Measurements from ENCODE around the gene MTSS2. TPM values are rescaled to one million over a fixed set of nuclear protein-coding genes. Genes with fewer than 3 reads are reported as not detected.
"Not testable (repeated sequence)": the region's sequence is repeated elsewhere in the genome, so short reads cannot be mapped to it uniquely, and the experiment has no call there.

Gene MTSS2
- total RNA-seq, 1 experiment from 2014 or later: 13.9 TPM

DNA sequence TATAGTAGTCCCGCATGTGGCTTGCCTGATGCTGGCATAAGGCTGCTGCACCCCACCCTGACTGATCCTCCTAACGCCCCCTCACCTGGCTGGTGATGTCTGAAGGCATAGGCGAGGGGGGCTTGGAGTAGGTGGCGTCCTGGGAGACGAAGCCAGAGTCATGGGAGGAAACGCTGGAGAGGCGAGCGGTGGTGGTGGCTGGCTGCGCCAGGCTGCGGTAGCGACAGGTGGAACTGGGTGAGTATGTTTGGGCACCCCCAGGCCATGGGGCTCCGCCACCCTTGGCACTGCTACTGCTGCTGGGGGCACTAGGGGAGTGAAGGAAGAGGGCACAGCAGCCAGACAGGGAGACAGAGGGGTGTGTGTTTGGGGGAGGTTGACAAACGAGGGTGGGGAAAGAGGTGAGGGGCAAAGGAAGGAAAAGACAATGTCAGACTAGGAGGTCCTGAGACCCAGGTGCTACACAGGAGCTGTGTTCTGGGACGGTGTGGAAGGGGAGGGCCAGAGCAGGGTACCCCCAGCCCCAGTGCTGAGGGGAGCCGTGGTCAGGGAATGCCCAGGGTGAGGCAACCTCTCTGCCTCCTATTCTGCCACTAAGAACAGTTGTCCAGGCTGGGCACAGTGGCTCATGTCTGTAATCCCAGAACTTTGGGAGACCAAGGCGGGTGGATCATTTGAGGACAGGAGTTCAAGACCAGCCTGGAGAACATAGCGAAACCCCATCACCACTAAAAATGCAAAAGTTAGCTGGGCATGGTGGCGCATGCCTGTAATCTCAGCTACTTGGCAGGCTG, 11.4 kb downstream of the MTSS2 start:
- DNase-seq (ENCODE audit: low spot score): no peak

DNA sequence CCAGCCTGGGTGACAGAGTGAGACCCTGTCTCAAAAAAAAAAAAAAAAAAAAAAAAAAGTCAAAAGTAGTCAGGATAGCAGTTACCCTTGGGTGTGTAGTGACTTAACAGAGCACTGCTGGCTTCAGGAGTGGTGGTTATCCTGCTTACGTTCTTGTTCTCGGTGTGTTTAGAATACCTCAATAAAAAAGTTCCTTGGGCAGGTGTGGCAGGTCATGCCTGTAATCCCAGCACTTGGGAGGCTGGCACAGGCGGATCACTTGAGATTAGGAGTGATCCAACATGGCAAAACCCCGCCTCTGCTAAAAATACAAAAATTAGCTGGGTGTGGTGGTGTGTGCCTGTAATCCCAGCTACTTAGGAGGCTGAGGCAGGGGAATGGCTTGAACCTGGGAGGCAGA, 14.9 kb downstream of the MTSS2 start:
- not testable (repeated sequence) for DNase-seq (ENCODE audit: low spot score)

DNA sequence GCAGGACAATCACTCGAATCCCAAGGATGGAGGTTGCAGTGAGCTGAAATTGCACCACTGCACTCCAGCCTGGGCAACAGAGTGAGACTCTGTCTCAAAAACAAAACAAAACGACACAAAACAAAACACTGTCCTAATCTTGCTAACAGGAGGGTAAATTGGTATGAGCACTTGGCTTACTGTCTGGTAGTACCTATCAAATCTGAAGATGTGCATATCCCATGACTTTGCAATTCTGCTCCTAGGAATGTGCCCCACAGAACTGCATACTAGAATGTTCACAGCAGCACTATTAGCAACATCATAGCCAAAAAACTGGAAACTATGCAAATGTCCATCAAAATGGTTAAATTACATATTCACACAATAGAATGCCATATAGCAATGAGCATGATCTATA, 15.7 kb downstream of the MTSS2 start:
- no peak for DNase-seq (ENCODE audit: low spot score)

DNA sequence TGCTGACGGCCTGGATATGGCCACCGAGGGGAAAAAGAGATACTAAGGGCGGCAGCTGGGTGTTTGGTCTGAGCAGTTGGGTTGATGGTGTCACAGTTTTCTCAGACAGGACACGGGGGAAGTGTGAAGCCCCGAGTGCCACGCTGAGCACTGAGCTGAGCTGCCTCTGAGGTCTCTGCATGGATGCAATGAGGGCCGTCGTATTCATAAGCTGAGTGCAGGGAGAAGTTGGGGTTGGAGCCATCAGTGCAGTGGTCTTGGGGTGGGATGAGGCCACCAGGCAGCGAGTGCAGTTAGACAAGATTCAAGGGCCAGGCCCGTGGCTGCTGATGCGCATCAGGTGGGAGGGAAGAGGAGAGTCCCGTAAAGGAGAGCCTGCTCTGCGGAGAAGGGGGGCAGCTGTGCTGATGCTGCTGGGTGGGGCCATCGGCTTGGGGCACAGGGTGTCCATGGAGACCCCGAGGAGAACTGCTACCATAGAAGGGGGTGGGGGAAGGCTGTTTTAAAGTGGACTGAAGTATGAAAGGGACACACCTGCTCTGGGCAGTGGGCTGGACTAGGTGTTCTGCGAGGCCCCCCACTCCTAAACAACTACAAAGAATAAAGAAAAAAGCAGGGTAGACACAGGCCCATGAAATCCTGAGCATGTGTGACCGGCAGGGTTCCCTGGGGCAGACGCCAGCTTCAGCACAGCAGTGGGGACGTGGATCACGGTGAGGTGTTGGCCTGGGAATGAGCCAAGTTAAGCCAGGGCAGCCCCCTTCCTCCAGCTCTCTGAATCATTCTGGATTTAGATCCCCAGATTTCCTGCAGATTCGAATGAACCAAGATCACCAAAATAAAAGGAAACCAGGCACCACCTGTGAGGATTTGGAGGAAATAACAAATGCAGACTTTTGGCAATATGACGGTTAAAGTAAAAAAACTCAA, 19.8 kb downstream of the MTSS2 start:
- DNase-seq (ENCODE audit: low spot score): no peak

DNA sequence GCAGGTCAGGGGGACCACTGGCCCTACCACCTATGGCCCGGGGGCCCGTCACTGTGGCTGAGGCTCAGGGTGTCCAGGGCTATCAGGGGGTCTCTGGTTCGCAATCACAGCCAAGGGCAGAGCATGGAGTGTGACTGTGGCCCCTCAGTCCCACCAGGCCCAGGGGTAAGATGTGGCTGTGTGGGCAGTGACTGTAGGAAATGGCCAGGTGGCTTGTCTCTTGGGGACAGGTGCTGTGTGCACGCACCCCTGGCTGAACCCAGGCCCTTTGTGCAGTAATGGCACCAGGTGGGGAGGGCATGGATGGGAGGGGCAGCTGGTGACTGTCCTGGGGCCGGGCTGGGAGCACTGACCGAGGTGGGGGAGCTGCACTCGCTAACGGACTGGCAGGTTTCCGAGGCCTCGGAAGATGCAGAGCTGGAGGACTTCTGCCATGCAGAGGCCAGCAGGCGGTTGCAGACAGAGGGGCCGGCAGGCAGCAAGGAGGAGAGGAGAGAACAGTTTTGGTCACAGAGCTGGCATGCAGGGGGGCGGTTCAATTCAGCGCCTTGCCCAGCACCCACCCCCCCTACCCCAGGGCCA, 20.6 kb downstream of the MTSS2 start:
- no peak for DNase-seq (ENCODE audit: low spot score)

DNA sequence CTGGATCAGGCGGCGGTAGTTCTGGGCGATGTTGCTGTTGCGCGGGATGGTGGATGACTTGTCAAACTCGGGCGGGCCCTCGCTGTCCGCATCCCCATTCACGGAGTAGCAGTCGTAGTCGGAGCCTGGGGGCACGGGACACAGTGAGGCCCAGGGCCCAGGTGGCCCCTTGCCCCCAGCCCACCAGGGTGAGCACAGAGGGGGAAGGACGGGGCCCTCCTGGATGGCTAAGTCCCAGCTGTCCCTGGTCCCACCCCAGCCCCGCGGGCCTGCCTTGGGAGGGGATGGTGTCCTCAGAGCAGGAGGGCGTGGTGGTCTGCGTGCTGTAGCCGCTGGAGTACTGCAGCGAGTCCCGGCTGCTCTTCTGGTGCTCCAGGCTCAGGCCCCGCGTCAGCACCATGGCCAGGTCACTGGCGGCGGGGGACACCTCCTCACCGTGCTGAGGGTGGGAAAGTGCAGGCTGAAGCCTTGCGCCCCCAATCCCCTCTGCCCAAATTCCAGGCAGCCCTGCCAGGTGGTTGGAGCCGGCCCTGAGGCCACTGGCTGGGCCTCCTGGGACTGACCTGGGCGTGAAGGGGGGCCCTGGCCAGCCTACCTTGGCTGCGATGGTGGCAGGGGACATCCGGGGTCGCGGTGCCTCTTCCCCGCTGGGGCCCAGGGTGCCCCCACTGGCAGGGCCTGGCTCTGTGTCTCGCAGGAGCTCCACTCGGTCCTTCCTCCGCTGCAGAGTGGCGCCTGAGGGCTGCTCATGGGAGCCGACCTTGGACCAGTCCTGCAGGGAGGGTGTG, 21.3 kb downstream of the MTSS2 start:
- no peak for DNase-seq (ENCODE audit: low spot score)

DNA sequence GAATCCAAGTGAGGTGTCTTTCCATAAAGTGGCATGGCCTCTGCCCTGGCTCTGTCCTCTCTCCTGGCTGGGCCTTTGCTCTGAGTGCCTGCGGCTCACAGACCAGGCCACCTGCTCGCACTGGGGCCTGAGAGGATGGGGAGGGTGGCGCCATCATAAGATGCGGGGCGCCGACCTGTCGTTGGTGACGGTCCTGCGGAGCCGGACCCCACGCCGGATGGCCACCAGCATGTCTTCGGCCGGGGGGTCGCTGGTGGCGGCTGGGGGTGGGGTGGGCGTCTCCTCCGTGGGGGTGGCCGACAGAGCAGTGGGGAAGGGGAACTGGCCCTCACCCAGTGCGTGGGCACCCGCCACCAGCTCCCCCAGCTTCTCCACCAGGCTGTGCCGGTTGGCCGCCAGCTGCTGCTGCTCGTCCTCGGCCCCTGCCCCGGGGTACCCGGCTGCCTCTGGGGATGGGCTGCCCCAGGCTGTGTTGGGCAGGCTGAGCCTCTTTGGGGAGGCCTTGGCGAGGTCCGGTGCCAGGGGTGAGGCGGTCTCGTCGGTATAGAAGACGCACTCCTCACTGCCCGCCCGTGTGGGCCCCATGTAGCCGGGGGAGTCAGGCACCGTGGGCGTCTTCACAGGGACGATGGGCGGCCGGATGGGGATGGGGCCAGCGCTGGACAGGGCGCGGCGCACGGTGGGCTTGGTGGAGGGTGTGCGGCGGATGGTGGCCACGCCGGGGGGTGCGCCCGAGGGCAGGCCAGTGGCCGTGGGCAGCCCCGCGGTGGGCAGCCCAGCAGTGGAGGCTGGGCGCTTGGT, 22.1 kb downstream of the MTSS2 start:
- no peak for DNase-seq (ENCODE audit: low spot score)

DNA sequence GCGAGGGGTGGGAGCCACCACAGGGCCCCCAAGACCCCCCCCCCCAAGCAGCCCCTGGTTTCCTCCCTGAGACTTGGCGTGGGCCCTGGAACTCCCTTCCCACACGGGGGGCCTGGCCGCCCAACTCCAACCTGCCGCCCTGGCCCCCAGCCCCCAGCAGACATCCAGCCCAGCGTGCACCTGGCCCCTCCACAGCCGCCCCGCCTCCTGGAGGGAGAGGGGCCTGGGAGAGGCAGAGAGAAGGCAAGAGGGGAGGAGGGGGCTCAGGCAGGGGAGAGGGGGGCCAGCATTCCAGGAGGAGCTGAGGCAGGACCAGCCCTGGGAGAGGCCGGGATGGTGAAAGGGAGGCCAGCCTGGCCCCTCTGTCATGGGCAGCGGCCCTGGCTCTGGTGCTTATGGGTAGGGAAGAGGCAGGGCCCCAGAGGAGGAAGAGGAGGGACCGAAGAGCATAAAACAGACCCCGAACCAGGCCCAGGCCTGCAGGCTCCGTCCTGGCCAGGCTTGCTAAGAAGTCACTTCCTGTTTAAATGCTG, 22.8 kb downstream of the MTSS2 start:
- no peak for DNase-seq (ENCODE audit: low spot score)

DNA sequence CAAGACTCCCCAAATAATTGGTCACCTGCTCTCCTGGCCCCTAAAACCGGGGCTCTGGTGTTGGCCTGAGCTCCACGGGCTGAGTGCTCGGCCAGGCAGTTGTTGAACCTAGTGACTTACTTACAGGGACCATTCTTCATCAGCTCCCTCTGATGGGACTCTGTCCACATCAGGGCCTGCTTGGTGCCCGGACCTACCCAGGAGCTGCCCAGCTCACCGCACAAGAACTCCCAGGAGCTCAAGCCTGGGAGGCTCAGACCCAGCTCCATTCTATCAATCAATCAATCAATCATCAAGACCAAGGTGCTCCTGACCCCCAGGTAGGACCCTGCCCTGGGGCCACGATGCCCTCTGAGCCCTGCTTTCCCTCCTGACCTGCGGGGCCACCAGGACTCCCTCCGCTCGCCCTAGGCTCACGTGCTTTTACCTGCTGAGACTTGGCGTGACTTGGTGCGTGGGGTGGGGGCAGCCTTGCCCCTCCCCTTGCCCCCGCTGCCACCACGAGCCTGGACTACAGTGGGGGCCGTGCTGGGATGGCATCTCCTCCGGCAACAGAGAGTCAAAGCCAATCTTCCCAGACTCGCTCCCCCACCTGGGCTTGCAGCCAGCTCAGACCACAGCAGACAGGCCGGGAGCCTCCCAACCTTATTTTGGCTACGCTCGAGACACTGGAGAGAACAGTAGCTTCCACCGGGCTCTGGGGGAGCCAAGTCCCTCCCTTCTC, 23.8 kb downstream of the MTSS2 start:
- DNase-seq (ENCODE audit: low spot score): no peak

DNA sequence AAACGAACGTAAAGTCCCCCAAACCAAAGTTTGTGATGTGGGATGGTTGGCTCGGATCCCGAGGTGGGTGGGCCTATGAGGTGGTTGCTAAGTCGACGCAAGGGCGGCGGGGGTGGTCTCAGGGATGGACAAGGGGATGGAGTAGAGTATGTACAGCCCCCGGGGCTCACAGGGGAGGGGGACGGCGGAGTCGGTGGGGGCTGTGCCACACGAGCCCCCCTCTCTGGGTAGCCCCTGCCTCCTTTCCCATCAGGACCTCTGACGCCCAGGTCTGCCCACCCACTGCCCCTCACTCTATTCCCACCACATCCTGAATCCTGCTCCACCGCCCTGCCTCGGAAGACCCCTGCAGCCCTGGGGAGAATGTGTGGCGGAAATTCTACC, 24.3 kb downstream of the MTSS2 start:
- no peak for DNase-seq (ENCODE audit: low spot score)

DNA sequence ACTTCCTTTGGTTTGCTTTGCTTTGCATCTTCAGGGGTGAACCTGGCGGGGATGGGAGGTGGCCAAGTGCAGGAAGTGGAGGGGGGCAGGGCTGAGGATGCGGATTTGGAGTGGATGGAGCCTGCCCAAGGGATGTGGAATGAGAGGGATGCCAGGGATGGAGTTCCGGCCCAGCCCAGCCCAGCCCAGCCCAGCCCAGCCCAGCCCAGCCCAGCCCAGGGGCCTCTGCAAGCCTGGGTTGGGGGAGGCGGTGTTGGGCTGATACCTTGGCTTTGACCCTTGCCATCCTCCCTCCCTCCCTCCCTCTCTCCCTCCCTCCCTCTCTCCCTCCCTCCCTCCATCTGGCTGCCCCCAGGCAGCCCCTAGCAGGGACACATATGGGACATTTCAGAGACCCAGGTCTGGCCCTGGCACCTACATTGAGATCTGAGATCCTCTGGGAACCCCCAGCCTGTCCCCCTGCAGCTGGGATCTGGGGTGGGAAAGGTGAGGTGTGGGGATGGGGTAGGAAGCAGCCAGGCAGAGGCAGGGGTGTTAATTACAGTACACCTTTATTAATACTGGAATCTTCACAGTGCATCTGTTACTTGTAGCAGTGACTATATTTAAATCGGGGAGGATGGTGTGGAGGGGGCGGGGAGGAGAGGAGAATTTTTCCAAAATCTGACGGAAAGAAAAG, 25.0 kb downstream of the MTSS2 start:
- DNase-seq (ENCODE audit: low spot score): no peak

DNA sequence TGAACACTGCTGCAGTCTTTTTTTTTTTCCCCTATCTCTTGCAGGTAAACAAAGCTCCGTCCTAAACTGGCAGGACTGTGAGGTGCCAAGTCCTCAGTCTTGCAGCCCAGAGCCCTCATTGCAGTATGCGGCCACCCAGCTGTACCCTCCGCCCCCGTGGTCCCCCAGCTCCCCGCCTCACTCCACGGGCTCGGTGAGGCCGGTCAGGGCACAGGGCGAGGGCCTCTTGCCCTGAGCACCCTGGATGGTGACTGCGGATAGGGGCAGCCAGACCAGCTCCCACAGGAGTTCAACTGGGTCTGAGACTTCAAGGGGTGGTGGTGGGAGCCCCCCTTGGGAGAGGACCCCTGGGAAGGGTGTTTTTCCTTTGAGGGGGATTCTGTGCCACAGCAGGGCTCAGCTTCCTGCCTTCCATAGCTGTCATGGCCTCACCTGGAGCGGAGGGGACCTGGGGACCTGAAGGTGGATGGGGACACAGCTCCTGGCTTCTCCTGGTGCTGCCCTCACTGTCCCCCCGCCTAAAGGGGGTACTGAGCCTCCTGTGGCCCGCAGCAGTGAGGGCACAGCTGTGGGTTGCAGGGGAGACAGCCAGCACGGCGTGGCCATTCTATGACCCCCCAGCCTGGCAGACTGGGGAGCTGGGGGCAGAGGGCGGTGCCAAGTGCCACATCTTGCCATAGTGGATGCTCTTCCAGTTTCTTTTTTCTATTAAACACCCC, 25.7 kb downstream of the MTSS2 start:
- no peak for DNase-seq (ENCODE audit: low spot score)

DNA sequence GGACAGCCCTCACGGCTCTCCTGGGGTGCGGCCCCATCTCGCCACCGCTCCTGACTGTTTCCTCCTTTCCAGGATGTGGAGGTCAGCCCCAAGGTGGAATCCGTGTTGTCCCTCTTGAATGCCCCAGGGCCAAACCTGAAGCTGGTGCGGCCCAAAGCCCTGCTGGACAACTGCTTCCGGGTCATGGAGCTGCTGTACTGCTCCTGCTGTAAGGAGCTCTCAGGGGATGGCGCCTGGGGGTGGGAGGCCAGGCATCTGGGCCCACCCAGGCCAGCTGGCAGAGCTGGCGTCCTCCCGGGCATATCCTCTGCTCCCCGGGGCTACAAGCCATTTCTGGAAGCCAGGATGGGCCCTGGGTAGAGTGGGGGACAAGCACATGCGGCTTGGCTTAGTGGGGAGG, 26.3 kb downstream of the MTSS2 start:
- DNase-seq (ENCODE audit: low spot score): no peak

DNA sequence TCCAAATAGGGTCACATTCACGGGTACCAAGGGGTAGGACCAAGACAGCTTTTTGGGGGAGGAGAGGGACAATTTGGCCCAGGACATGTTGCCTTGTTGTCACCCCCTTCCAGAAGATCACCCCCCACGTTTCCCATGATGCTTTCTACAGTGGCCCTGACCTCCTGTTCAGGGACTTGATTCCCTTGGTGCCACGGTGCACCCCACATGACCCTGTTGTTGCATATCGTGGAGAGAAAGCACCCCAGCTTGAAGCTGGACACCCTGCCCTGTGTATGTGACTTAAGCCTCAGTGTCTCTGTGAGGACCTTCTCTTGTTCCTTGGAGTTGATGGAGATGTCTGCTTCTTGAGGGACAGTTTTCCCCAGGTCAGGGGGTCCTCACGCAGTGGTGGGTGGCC, 26.9 kb downstream of the MTSS2 start:
- no peak for DNase-seq (ENCODE audit: low spot score)

DNA sequence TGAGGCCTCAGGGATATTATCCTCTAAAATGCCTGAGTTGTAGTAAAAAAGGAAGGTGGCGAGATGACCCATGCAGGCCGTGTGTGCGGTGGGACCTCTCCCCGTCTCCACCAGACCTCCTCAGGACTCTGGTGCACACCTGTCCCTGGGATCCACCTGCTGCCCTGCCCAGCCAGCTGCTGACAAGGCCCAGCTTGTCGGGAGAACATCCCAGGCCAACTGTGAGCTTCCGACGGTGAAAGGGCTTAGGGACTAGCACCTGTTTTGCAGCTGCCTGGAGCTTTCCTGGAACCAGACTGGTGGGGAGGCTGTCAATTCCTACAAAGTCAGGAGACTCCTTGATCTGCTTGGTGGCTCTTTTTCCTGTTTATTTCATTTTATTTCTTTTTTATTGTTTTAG, 27.9 kb downstream of the MTSS2 start:
- no peak for DNase-seq (ENCODE audit: low spot score)

DNA sequence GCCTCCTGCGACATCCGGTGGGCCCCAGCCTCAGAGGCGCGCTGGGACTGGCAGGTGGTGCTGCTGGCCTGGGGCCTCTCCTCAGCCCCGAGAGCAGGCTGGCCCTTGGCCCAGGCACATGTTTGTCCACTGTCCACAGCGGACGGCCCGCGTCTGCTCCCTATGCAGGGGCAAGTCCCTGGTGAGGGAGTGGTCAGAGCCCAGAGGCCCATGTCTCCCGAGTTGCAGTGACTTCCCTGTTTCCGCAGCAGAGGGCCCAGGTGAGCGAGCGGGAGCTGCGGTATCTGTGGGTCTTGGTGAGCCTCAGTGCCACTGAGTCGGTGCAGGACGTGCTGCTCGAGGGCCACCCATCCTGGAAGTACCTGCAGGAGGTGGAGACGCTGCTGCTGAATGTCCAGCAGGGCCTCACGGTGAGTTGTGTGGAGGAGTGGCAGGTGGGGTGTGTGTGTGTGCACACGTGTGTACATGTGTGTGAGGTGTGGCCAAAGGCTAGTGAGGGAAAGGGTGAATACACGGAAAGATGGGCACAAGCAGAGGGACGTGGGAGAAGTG, 29.1 kb downstream of the MTSS2 start:
- no peak for DNase-seq (ENCODE audit: low spot score)

DNA sequence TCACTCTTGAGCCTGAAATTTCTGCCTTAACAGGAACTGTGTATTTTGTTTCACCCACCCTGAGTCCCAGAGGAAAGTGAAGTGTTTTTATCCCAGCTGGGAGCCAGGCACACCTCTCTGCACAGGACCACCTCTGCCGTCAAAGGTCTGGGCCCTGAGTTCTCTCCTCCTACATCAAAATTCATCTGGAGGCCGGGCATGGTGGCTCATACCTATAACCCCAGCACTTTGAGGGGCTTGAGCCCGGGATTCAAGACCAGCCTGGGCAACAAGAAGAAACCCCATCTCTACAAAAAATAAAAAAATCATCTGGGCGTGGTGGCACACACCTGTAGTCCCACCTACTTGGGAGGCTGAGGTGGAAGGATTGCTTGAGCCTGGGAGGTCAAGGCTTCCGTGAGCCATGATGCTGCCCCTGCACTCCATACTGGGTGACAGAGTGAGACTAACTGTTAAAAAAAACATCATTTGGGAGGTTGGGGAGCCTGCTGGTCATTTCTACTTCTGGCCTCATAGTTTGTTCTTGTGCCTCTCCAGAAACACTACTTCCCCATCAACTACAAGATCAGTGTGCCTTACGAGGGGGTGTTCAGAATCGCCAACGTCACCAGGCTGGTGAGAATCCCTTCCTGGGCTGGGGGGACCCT, 29.7 kb downstream of the MTSS2 start:
- DNase-seq (ENCODE audit: low spot score): no peak
